Upper lobe of left lung (tissue), 4 donors: ENCODE results near the gene KRTAP17-1.

Source experiments
- POLR2A ChIP-seq, 4 donors: fragments of 450-650 bp; IDR thresholded peaks; one replicate each; pipeline ENCODE4 v1.5.1; 2016 to 2017; ENCODE audit warnings: antibody characterized with exemption in 4 of 4, mild to moderate bottlenecking in 2 of 4
- TF ChIP-seq, protein P1 (sequence below), 6 experiments: fragments of 450-650 bp in 4 of 6; fragments of 200-600 bp in 2 of 6; sonication (generic) in 2 of 6; IDR thresholded peaks; one replicate each; pipeline ENCODE4 v1.5.1; 2016 to 2019; ENCODE audit warnings: antibody characterized with exemption in 6 of 6

DNA sequence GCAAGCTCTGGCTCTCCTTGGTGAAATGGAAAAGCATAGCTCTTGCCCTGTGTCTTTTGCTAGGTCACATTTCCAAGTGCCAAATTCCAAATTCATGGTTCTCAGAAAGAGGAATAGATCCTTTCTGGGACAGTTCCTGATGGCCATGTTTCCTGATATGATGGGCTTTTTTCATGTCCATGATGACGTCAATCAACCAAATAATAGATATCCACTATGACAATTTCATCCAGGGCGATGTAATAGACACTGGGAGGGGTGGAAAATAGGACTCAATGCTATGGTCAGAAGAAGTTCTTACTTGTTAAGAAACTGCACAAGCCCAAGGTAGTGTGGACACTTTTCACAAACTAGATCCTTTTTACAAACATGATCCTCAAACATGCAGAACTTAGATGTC lies 35.7 kb upstream of the KRTAP17-1 start:
- TF ChIP-seq, protein P1, sequence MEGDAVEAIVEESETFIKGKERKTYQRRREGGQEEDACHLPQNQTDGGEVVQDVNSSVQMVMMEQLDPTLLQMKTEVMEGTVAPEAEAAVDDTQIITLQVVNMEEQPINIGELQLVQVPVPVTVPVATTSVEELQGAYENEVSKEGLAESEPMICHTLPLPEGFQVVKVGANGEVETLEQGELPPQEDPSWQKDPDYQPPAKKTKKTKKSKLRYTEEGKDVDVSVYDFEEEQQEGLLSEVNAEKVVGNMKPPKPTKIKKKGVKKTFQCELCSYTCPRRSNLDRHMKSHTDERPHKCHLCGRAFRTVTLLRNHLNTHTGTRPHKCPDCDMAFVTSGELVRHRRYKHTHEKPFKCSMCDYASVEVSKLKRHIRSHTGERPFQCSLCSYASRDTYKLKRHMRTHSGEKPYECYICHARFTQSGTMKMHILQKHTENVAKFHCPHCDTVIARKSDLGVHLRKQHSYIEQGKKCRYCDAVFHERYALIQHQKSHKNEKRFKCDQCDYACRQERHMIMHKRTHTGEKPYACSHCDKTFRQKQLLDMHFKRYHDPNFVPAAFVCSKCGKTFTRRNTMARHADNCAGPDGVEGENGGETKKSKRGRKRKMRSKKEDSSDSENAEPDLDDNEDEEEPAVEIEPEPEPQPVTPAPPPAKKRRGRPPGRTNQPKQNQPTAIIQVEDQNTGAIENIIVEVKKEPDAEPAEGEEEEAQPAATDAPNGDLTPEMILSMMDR (IDR thresholded peaks at IDR 0.05), result no peak
- no peak for TF ChIP-seq POLR2A (IDR thresholded peaks at IDR 0.05)
